LoVo (cell line): ENCODE results near the gene PTPRU.
"Not testable (repeated sequence)": the region's sequence is repeated elsewhere in the genome, so short reads cannot be mapped to it uniquely, and the experiment has no call there.

Experiments used
- DNase-seq: peaks from one replicate; pipeline ENCODE4 v3.0.0-alpha.2; 2016; ENCODE audit warnings: low spot score

PTPRU gene

GRCh38 chr1:29290414-29290985 is 54.2 kb downstream of the PTPRU start:
- no peak for DNase-seq

GRCh38 chr1:29291756-29292155 is 55.4 kb downstream of the PTPRU start:
- DNase-seq: no peak

- no peak for DNase-seq
Measured at GRCh38 chr1:29292344-29292743, 56.0 kb downstream of the PTPRU start.

- DNase-seq: no peak
Measured at GRCh38 chr1:29297450-29297849, 61.1 kb downstream of the PTPRU start.

GRCh38 chr1:29298246-29298645 is 61.9 kb downstream of the PTPRU start:
- no peak for DNase-seq

- no peak for DNase-seq
Measured at GRCh38 chr1:29299446-29299845, 63.1 kb downstream of the PTPRU start.

- DNase-seq: not testable (repeated sequence)
Measured at GRCh38 chr1:29301732-29302131, 65.4 kb downstream of the PTPRU start.

GRCh38 chr1:29303201-29304024 is 67.1 kb downstream of the PTPRU start:
- no peak for DNase-seq

GRCh38 chr1:29304025-29304684 is 67.8 kb downstream of the PTPRU start:
- no peak for DNase-seq

GRCh38 chr1:29305943-29306342 is 69.6 kb downstream of the PTPRU start:
- DNase-seq: no peak

GRCh38 chr1:29306471-29307140 is 70.3 kb downstream of the PTPRU start:
- no peak for DNase-seq

GRCh38 chr1:29309075-29309474 is 72.8 kb downstream of the PTPRU start:
- DNase-seq: no peak

- no peak for DNase-seq
Measured at GRCh38 chr1:29309621-29310020, 73.3 kb downstream of the PTPRU start.

GRCh38 chr1:29310616-29311180 is 74.4 kb downstream of the PTPRU start:
- no peak for DNase-seq

- no peak for DNase-seq
Measured at GRCh38 chr1:29311352-29312030, 75.2 kb downstream of the PTPRU start.

GRCh38 chr1:29312469-29313461 is 76.4 kb downstream of the PTPRU start:
- no peak for DNase-seq

- not testable (repeated sequence) for DNase-seq
Measured at GRCh38 chr1:29314685-29315084, 78.4 kb downstream of the PTPRU start.

- DNase-seq: no peak
Measured at GRCh38 chr1:29315262-29315661, 78.9 kb downstream of the PTPRU start.

- DNase-seq: no peak
Measured at GRCh38 chr1:29315876-29316275, 79.6 kb downstream of the PTPRU start.
